Esophagus (tissue), 2 donors: ENCODE measurements around the gene ADD1. TPM values are rescaled to one million over a fixed set of nuclear protein-coding genes. Genes with fewer than 3 reads are reported as not detected.

ENCODE experiments used
- H3K27ac ChIP-seq, 2 donors: one replicate each; pipeline ENCODE4 v1.5.1; 2013; ENCODE audit warnings: low read depth in 2 of 2, mild to moderate bottlenecking in 2 of 2, inconsistent platforms in 1 of 2, low read length in 1 of 2, moderate library complexity in 1 of 2
- H3K27me3 ChIP-seq, 2 donors: one replicate each; pipeline ENCODE4 v1.6.1; 2013; ENCODE audit warnings: low read length in 2 of 2, control low read depth in 1 of 2, mild to moderate bottlenecking in 1 of 2; ENCODE audit not compliant: insufficient read depth in 2 of 2, control insufficient read depth in 1 of 2
- H3K36me3 ChIP-seq, 2 donors: one replicate each; pipeline ENCODE4 v1.6.1; 2013; ENCODE audit warnings: low read length in 1 of 2; ENCODE audit not compliant: control insufficient read depth in 2 of 2, insufficient read depth in 2 of 2
- H3K4me1 ChIP-seq, 2 donors: one replicate each; pipeline ENCODE4 v1.6.1; 2013; ENCODE audit warnings: low read length in 1 of 2; ENCODE audit not compliant: control insufficient read depth in 2 of 2, insufficient read depth in 2 of 2
- H3K4me3 ChIP-seq, 2 donors: one replicate each; pipeline ENCODE4 v1.5.1; 2013; ENCODE audit warnings: low read length in 2 of 2, mild to moderate bottlenecking in 2 of 2, low read depth in 1 of 2, moderate library complexity in 1 of 2
- H3K9me3 ChIP-seq, 2 donors: one replicate each; pipeline ENCODE4 v1.6.1; 2013; ENCODE audit warnings: mild to moderate bottlenecking in 2 of 2, low read depth in 1 of 2, low read length in 1 of 2, moderate library complexity in 1 of 2; ENCODE audit not compliant: control insufficient read depth in 2 of 2, insufficient read depth in 1 of 2
- WGBS, 2 donors: extraction: QIAGEN DNeasy Blood & Tissue Kit; methylation state at CpG; one replicate each; pipeline ENCODE4 v1.1.7; 2013; 5-methylcytosine and 5-hydroxymethylcytosine counted together
- polyA plus RNA-seq, 2 donors: library from polyadenylated mRNA; stranded (reverse); fragments of 200-250 nt; gene quantifications; one replicate each; pipeline ENCODE4 v1.2.3, GENCODE V29; 2013
- donor health status: healthy with polysubstance abuse.
- donor health status: Bipolar disorder and iron deficiency.

ADD1 gene
- polyA plus RNA-seq, 2 donors = 102 to 156 TPM

DNA sequence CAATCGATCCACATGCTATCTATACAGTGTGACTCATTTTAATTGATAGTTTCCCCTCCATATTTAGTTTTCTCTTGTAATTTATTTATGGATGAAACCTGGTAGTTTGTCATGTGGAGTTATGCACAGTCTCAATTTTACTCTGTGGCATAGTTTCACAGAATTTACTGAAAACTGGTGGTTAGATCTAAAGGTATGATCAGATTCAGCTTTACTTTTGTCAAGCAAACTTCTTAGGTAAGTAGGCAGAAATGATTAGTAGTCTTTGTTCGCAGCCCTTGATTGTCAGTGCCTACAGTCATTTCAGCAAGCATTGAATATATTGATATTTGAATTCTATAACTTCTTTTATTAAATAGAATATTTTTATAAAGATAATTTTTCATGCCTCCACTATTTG is 2.5 kb downstream of the ADD1 start:
- 68 to 82% methylated on average over 2 of the region's 2 CpGs for WGBS, 2 donors

GRCh38 chr4:2847302-2847871 is 3.7 kb downstream of the ADD1 start:
- no peak overlapping the region for H3K4me3 ChIP-seq
- no peaks in the 10 kb centered on the region for H3K36me3 ChIP-seq
- no peaks in the 10 kb centered on the region for H3K9me3 ChIP-seq
- peaks cover 0 to 5% of the 10 kb centered on the region in 2 donors for H3K4me1 ChIP-seq
- H3K27me3 ChIP-seq = no peaks in the 10 kb centered on the region
- no peak overlapping the region for H3K27ac ChIP-seq
- WGBS, 2 donors = 81 to 86% methylated on average over 11 of the region's 11 CpGs

More for the DNA sequence above, 2.5 kb downstream of the ADD1 start:
- Histone ChIP-seq H3K4me3 (no peak overlapping the region), H3K4me1 (peaks cover 0 to 5% of the 10 kb centered on the region in 2 donors), H3K9me3 (no peaks in the 10 kb centered on the region), H3K27me3 (no peaks in the 10 kb centered on the region), H3K27ac (no peak overlapping the region), H3K36me3 (no peaks in the 10 kb centered on the region)

DNA sequence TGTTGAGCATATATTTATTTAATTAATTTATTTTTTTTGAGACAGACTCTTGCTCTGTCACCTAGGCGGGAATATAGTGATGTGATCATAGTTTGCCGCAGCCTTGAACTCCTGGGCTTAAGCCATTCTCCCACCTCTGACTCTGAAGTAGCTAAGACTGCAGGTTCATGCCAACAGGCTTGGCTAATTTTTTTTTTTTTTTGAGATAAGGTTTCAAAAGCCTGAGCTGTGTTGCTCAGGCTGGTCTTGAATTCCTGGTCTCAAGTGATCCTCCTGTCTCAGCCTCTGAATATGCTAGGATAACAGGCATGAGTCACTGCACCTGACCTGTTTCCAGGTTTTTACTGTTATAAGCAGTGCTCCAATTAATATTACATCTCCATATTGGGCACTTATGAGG is 4.8 kb downstream of the ADD1 start:
- Histone ChIP-seq H3K27ac (no peak overlapping the region), H3K27me3 (no peaks in the 10 kb centered on the region), H3K4me1 (no peaks in the 10 kb centered on the region), H3K36me3 (no peaks in the 10 kb centered on the region), H3K4me3 (no peak overlapping the region), H3K9me3 (no peaks in the 10 kb centered on the region)
- 80 to 93% methylated on average over 2 of the region's 2 CpGs for WGBS, 2 donors

DNA sequence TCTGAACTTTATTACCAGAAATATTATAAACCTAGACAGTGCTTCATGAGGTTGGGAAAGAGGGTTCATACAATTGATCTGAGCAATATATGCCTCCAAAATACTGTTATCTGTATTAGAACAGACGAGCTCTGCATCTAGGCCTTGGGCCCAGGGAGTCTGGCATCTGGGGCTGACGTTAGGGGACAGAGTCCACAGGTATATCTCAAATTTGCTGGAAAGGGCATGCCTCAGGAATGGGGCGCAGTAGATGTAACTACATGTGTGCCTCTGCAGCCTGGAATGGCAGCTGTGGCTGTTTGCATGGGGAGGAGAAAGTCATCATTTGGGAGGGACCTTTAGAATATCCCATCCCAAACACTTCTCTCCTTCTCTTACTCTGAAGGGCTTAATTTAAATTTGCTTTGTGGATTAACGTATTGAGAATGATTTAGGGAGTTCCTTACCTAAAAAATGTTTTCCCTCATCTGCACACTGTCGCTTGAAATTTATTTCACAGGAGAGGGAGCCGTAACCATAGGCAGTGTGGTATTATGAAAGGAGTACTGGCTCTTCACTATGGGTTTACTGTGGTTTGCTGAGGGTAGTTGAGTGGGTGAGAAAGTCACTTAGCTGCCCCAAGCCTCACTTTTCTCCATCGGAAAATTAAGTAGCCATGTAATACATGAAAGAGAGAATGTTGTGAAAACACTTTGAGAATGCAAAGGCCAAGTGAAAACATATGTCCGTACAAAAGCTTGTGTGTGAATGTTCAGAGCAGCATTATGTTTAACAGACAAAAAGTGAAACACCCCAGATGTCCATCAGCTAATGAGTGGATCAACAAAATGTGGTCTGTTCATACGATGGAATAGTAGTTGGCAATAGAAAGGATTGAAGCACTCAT is 5.9 kb downstream of the ADD1 start:
- peaks cover 0 to 4% of the 10 kb centered on the region in 2 donors for H3K36me3 ChIP-seq
- no peak overlapping the region for H3K4me3 ChIP-seq
- H3K27me3 ChIP-seq = no peaks in the 10 kb centered on the region
- no peaks in the 10 kb centered on the region for H3K9me3 ChIP-seq
- H3K27ac ChIP-seq = no peak overlapping the region
- H3K4me1 ChIP-seq = no peaks in the 10 kb centered on the region
- 53 to 67% methylated on average over 9 of the region's 9 CpGs for WGBS, 2 donors

DNA sequence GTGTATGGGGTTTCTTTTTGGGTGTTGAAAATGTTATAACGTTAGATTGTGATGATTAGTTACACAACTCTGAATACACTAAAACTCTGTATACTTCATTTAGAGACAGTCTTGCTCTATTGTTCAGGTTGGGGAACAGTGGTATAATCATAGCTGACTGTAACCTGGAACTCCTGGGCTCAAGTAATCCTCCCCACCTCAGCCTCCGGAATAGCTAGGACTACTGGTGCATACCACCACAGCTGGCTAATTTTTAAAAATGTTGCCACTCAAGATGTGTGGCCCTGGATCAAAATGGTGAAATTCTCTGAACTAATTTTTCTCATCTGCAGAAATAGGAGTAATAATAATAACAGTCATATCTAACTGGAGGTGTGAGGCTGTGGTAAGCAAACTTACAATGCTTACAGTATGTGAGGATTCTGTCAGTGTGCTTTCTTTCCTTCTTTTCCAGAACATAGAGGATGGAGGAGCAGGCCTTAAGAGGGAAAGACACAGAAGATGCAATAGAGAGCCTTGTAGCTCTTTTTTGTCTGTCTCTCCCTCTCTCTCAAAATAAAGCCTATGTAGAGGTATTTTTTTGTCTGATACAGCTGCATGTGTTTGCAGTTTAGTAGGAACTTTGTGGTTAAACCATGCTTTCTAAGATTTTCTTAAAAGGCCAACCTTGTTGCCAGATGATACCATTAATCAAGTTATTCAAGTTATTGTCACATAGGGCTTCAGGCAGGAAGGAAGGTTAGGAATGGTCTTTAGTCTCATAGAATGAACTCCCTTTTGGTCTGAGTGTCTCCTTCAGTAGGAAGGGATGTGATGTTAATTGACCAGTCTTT is 7.5 kb downstream of the ADD1 start:
- 55 to 64% methylated on average over 2 of the region's 2 CpGs for WGBS, 2 donors
- Histone ChIP-seq H3K27me3 (no peaks in the 10 kb centered on the region), H3K9me3 (no peaks in the 10 kb centered on the region), H3K27ac (no peak overlapping the region), H3K4me1 (no peaks in the 10 kb centered on the region), H3K36me3 (peaks cover 0 to 4% of the 10 kb centered on the region in 2 donors), H3K4me3 (no peak overlapping the region)

DNA sequence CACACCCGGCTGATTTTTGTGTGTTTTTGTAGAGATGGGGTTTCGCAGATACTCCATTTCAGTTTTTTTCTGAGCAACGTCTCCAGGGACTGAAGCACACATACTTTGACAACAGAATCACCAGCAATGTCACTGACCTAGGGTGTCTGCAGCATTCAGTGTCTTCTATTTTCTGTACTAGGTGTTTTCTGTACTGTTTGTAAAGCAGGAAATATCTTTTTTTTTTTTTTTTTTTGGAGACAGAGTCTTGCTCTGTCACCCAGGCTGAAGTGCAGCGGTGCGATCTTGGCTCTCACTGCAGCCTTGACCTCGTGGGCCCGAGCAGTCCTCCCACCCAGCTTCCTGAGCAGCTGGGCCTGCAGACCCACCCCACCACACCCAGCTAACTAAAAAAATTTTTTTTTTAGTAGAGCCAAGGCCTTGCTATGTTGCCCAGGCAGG is 8.9 kb downstream of the ADD1 start:
- Histone ChIP-seq H3K36me3 (peaks cover 0 to 4% of the 10 kb centered on the region in 2 donors), H3K27me3 (no peaks in the 10 kb centered on the region), H3K4me1 (no peaks in the 10 kb centered on the region), H3K27ac (peak overlapping the region in 1 of 2 donors; percentile 55), H3K4me3 (no peak overlapping the region), H3K9me3 (no peaks in the 10 kb centered on the region)
- 27% methylated on average over 7 of the region's 7 CpGs for WGBS, 2 donors

DNA sequence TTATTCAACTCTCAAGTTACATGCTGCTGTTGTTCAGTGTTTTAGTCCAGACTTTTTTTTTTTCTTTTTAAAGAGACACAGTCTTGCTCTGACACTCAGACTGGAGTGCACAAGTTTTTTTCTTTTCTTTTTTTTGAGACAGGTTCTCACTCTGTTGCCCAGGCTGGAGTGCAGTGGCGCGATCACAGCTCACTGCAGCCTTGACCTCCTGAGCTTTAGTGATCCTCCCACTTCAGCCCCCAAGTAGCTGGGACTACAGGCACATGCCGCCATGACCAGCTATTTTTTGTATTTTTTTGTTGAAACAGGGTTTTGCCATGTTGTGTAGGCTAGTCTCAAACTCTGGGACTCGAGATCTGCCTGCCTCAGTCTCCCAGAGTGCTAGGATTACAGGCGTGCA is 11.9 kb downstream of the ADD1 start:
- WGBS, 2 donors = 91 to 93% methylated on average over 5 of the region's 5 CpGs
- Histone ChIP-seq H3K36me3 (peaks cover 0 to 4% of the 10 kb centered on the region in 2 donors), H3K27ac (no peak overlapping the region), H3K4me1 (peaks cover 0 to 2% of the 10 kb centered on the region in 2 donors), H3K4me3 (no peak overlapping the region), H3K27me3 (no peaks in the 10 kb centered on the region), H3K9me3 (no peaks in the 10 kb centered on the region)

- Histone ChIP-seq H3K4me3 (no peak overlapping the region), H3K27ac (no peak overlapping the region), H3K4me1 (peaks cover 3 to 4% of the 10 kb centered on the region in 2 donors), H3K27me3 (no peaks in the 10 kb centered on the region), H3K36me3 (peaks cover 0 to 4% of the 10 kb centered on the region in 2 donors), H3K9me3 (no peaks in the 10 kb centered on the region)
- 95 to 96% methylated on average over 3 of the region's 3 CpGs for WGBS, 2 donors
These were observed 12.6 kb downstream of the ADD1 start for GRCh38 chr4:2856266-2856665.

DNA sequence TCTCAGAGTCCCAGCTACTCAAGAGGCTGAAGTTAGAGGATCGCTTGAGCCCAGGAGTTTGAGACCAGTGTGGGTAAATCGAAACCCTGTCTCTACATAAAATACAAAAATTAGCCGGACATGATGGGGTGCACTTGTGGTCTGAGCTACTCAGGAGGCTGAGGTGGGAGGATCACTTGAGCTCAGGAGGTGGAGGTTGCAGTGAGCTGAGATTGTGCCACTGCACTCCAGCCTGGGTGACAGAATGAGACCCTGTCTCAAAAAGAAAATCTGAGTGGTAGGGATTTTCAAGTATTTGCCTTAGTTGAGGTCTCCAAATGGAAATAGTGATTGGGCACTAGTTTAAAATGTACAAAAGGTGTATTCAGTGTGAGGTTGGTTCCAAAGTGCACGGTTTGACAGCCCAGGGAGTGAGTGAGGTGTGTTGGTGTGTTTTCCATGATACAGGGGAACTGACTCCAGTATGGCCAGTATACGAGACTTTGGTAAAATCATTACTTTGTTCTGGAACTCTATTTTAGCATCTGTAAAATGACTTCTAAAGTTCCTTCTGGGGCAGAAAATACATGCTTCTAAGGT is 13.8 kb downstream of the ADD1 start:
- H3K9me3 ChIP-seq = no peaks in the 10 kb centered on the region
- no peaks in the 10 kb centered on the region for H3K27me3 ChIP-seq
- H3K4me1 ChIP-seq = peaks cover 3 to 9% of the 10 kb centered on the region in 2 donors
- no peak overlapping the region for H3K4me3 ChIP-seq
- peaks cover 0 to 4% of the 10 kb centered on the region in 2 donors for H3K36me3 ChIP-seq
- WGBS, 2 donors = 95% methylated on average over 5 of the region's 5 CpGs
- no peak overlapping the region for H3K27ac ChIP-seq
